Dermis microvascular lymphatic vessel endothelial cell (primary cell): ENCODE results near the gene TNFRSF19. TPM values are rescaled to one million over a fixed set of nuclear protein-coding genes. Genes with fewer than 3 reads are reported as not detected.
"Not testable (repeated sequence)": the region's sequence is repeated elsewhere in the genome, so short reads cannot be mapped to it uniquely, and the experiment has no call there.

Source experiments
- DNase-seq, 2 donors: peaks; one replicate each; pipeline versions ENCODE4 v3.0.0 to v3.0.0-alpha.2; 2010; ENCODE audit warnings: low read depth in 2 of 2
- total RNA-seq: library from RNA; depleted of rRNA; stranded (reverse); fragments of >200 nt; gene quantifications from 2 replicates; pipeline ENCODE4 v1.2.1, GENCODE V29; 2014

The TNFRSF19 gene
- total RNA-seq, 1 donor from 2014 or later = under 0.01 TPM

- DNase-seq = no peak
Observed at GRCh38 chr13:23567906-23568460, 2.2 kb upstream of the TNFRSF19 start.

- no peak for DNase-seq
Observed at GRCh38 chr13:23570921-23571315, 706 bp downstream of the TNFRSF19 start.

- DNase-seq = no peak
Observed at GRCh38 chr13:23571431-23571830, 1.2 kb downstream of the TNFRSF19 start.

GRCh38 chr13:23572836-23573235 lies 2.6 kb downstream of the TNFRSF19 start:
- DNase-seq = no peak

GRCh38 chr13:23574421-23575145 lies 4.4 kb downstream of the TNFRSF19 start:
- DNase-seq = no peak

- DNase-seq = no peak
Observed at GRCh38 chr13:23575632-23576031, 5.4 kb downstream of the TNFRSF19 start.

- peak in 1 of 2 donors; percentile 49 for DNase-seq
Observed at GRCh38 chr13:23578411-23579071, 8.3 kb downstream of the TNFRSF19 start.

GRCh38 chr13:23579072-23579895 lies 9.1 kb downstream of the TNFRSF19 start:
- DNase-seq = peak; percentile 44 to 82

GRCh38 chr13:23579896-23580683 lies 9.9 kb downstream of the TNFRSF19 start:
- no peak for DNase-seq

- no peak for DNase-seq
Observed at GRCh38 chr13:23580684-23581060, 10.5 kb downstream of the TNFRSF19 start.

GRCh38 chr13:23583491-23583890 lies 13.3 kb downstream of the TNFRSF19 start:
- DNase-seq = no peak

- no peak for DNase-seq
Observed at GRCh38 chr13:23584275-23584674, 14.1 kb downstream of the TNFRSF19 start.

- no peak for DNase-seq
Observed at GRCh38 chr13:23586336-23586735, 16.1 kb downstream of the TNFRSF19 start.

GRCh38 chr13:23588666-23589065 lies 18.5 kb downstream of the TNFRSF19 start:
- no peak for DNase-seq

GRCh38 chr13:23592596-23592995 lies 22.4 kb downstream of the TNFRSF19 start:
- DNase-seq = no peak

GRCh38 chr13:23593148-23593547 lies 22.9 kb downstream of the TNFRSF19 start:
- DNase-seq = no peak

GRCh38 chr13:23594290-23594689 lies 24.1 kb downstream of the TNFRSF19 start:
- DNase-seq = not testable (repeated sequence)

- DNase-seq = no peak
Observed at GRCh38 chr13:23598369-23598768, 28.2 kb downstream of the TNFRSF19 start.

GRCh38 chr13:23599083-23599925 lies 29.1 kb downstream of the TNFRSF19 start:
- DNase-seq = no peak

- no peak for DNase-seq
Observed at GRCh38 chr13:23600100-23600499, 29.9 kb downstream of the TNFRSF19 start.
